Non-pigmented ciliary epithelial cell (primary cell): ENCODE data around the gene TXNDC2.

Experiments used
- DNase-seq: peaks from one replicate; pipeline ENCODE4 v3.0.0-alpha.2; 2010; ENCODE audit warnings: low read depth

TXNDC2 gene

DNA sequence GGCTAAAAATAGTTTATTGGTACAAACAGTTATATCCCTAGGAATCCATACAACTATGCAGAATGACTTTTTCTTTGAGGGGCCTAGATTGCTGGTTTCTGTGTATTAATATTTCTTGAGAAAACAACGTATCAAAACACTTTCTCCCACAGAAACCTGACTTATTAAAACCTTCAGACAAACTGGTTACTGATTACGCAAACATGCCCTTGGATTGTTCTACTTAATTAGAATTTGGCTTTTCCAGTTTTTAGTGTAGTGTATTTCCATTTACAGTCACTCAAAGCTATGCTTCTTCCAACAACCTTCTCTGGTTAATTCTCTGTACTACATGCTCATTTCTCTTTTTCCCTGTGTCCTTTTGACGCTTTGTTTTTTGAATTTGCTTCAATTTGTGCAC lies 48.1 kb downstream of the TXNDC2 start:
- DNase-seq, result no peak

DNA sequence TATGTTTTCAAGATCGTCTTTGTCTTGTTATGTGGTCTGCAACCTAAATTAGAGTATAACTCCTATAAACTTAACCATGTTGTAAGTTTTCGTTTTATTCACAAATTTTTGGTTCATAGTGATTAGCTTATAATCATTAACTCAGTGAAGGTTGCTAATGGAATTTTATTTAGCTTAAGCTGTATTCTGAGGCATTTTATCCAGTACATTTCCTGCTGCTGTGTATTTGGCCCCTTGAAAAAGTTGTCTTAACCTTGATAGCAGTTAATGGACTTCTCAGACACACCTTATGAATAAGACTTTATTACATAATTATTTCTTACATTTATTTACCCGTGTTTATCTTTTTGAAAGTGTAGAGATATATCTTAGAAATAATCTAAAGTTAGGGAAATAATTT lies 48.5 kb downstream of the TXNDC2 start:
- no peak for DNase-seq
